Measurements from ENCODE around the gene ARHGAP10.

Gene ARHGAP10

DNA sequence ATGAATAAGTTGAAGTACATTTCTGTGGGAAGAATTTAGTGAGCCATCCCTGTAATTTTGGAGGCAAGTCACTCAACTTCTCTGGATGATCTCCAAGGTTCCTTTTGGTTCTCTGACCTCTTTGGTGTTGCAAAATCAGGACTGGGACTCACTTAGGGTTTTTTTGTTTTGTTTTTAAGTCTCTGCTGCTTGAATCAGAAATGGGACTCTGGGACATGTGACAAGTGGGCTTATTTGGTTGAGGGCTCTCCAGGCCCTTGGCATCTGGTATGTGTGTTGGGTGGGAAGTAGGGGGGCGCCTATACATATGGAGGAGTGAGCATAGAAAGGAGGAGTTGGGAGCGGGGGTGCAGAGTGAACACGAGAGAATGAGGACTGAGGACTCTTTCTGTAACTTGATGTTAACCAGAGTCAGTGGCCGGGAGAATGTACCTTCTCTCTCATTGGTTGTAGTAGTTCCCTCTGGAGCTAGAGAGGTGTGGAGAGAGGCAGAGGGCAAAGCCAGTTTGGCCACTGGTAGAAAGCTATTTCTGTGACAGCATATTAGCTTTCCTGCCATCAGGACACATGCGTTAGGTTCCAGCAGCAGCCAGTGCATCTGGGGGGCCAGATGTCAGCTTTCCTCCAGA is 1.9 kb downstream of the ARHGAP10 start:
- no peak for DNase-seq

DNA sequence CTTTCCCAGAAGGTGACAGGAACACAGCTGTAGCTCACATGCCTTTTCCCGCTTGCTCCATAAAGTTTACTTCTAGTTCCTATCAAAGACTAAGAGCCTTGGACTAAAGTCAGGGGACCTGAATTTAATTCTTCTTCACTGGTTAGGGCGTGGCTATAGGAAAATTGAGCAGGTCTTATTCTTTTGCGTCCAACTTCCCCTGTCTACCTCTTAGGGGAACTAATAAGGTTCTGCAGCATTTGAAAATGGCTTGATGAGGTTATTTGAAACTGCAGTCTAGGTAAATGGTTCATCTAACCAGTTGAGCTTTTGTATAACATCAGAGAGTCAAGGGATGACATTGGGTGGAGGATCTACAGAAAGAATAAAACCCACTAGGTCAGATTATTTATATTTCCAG is 2.6 kb downstream of the ARHGAP10 start:
- DNase-seq: no peak

DNA sequence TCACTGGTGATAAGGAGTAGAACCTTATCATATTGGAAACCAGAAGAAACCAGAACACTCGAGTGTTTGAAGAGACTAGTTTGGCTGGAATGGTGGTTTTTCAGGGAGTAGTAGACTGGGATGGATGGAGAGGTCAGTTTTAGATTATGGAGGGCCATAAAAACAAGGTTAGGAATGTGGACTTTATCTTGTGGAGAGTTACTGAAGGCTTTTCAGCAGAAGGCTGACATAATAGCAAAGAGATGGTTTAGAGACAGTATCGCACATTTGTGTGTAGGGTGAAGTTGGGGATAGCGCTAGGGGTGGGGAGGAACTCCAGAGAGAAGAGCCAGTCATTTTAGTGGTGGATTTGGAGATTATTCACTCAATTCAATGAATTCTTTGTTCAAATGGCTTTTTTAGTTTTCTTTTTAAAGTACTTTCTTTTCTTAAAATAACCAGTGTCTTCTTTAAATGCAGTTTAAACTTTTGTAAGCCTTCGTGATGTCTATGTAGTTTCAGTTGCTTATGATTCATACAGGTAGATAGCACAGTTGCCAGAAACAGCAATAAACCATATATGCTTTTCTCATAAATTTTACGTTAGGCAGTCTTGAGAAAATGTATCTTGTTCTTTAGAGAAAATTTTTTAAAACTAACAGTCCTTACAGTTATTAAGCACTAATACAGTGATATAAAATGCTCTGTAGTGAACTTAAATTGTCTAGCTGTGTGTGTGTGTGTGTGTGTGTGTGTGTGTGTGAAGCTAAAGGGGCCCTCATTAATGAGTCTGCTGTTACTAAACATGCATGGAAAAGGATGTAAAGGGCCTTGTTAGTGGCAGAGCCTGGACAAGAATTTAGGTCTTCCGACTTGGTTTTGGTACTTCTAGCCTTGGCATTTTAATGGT is 3.8 kb downstream of the ARHGAP10 start:
- DNase-seq: no peak

GRCh38 chr4:147736458-147736857 is 4.6 kb downstream of the ARHGAP10 start:
- DNase-seq: no peak

DNA sequence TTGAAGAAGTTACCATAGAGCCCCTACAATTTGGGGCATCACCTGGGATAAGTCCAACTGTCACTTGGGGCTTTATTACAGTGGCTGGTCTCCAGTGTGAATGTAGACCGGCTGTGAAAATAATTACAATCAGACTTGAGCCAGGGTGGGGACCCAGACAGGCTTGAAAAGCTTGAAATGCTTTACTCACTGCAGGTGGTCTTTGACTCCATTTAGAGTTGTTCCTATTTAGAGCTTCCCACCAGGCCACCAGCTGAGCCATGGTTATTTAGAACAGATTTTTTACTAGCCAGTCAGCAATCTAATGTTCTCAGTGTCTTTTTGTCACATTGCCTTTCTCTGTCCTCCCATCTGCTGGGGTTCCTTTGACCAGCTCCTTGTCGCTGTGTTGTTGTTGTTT is 5.7 kb downstream of the ARHGAP10 start:
- no peak for DNase-seq

GRCh38 chr4:147739239-147739823 is 7.4 kb downstream of the ARHGAP10 start:
- DNase-seq: no peak

DNA sequence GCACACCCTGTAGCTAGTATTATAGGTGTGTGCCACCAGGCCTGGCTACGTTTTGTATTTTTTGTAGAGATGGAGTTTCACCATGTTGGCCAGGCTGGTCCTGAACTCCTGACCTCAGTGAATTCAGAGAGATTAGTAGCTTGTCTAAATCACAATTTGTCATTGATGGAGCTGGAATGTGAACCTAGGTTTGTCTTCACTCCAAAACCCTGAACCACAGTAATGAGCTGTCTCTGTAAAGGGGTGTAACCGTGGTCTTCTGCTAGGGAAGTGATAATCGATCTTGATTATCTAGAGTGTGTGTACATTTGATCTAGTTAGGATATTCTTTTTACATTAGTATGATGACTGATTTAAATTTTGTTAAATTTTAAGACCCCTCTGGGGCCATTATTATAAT is 8.3 kb downstream of the ARHGAP10 start:
- DNase-seq: no peak

DNA sequence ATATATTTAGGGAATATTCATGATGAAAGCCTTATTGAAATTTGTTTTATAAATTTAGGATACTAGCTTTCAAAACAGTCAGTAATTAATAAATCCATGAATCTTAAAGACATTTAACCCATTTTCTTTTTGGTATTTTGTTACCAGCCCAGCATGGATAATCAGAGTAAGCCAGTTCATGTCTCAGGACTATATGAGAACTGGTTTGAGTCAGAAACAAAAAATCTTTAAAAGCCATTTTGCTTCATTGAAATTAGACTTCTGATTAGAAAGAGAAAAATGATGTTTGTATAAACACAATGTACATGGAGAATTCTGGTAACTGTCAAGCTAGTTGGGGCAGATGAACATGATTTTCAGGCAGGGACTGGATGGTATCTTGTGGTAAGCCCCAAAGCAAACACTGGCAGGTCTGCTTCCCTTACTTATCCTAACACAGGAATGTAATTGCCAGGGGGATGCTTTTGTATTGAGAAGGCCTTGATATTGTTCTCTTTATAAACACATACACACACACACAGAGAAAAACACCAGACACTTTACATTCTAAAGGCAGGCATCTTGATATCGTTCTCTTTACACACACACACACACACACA is 9.4 kb downstream of the ARHGAP10 start:
- DNase-seq: no peak

DNA sequence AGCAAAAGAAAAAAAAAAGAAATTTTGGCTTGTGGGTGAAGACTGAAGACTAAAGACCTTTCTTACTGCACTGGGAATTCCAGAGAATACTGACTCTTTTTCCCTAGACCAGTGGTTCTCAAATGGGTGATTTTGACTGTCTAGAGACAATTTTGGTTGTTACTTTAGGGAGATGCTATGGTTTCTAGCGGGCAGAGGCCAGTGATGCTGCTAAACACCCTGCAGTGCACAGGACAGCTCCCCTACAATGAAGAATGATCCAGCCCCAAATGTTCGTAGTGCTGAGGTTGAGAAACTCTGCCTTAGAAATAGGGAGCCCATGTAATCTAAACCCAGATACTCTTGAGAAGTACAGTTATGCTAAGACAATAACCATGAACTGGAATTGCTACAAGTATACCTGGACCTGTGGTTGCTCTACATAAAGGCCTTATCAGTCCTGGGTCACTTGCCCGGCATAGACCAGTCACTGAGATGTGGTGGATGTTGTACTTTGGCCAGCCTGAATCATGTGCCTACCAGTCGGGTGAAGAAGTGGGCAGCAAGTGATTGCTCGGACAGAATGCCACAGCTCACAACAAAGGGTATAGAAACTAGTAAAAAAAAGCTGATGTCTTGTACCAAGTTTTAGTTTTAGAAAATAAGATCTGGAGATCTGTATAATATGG is 16.0 kb downstream of the ARHGAP10 start:
- no peak for DNase-seq

- DNase-seq: no peak
Measured at GRCh38 chr4:147749811-147750321, 18.0 kb downstream of the ARHGAP10 start.

DNA sequence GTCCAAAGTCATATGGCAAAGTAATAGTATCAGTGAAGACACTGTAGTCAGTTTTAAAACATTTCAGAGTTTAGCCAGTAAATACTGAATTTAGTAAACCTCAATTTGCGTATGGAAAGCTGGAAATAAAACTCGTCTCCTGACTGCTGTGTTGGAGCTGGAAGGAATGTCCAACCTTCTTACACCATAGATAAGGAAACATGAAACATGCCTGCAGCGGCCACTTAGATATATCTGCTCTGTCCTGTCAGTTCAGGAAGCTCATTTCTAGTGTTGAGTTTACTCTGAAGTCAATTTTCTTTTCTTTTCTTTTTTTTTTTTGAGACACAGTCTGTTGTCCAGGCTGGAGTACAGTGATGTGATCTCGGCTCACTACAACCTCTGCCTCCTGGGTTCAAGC is 21.2 kb downstream of the ARHGAP10 start:
- no peak for DNase-seq

DNA sequence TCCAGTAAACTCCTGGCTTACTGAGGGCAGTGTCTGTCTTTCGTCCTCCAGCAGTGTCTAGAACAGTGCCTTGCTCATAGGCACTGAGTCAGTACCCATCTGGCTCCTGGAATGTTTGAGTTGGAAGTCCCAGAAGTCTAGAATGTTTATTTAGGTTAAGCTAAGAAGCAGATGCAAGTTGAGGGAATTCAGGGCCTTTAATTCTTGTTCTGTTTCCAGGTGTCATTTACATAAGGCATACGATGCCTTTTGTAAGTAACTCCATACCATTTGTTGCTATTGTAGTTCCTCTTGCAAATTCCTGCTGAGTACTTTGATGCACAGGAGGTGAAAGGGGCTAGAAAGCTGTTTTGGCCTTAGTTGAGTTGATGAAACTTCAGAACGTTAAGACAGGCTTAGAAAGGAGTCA is 22.2 kb downstream of the ARHGAP10 start:
- DNase-seq: no peak

DNA sequence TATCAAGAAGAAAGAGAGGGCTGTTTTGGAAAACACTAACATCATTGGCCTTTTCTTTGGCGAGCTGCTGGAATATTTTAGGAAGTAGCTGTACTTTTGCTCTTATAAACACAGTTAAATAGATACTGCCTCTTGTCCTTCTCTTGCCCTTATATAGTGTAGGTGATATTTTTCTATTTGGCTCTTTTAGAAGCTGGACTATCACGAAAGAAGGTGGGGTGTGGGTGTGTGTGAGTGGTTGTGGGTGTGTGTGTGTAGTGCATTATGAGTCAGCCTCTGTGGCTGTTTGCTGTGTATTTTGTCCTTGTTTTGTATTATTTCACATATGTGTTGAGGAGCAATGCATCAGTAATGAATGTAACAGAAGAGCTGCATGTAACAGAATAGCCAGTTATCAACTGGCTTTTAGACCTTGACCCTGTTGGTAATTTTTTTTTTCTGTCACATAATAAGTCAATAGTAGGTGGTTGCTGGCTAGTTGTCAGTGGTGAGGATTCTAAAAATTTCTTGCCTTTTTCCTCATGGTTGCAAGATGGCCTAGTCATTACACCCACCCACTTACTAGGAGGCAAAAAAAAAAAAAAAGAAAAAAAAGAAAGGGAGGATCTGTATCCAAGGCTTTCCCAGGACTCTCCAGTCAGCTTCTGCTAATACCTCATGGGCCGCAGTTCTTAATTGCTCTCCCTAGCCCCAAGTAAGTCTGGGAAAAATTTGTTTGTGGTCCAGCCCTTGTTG is 23.8 kb downstream of the ARHGAP10 start:
- no peak for DNase-seq

DNA sequence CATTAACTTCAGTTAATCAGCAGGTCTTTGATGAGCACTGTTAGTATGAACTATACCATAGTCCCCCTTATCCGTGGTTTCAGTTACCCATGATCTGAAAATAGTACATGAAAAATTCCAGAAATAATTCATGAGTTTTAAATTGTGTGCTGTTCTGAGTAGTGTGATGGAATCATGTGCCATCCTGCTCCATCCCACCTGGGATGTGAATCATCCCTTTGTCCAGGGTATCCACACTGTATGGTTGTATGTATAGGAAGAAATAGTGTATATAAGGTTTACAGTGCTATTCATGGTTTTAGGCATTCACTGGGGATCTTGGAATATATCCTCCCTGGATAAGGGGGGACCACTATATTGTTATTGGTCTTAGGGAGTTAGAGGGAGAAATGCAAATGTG is 24.5 kb downstream of the ARHGAP10 start:
- DNase-seq: no peak

GRCh38 chr4:147760176-147760575 is 28.3 kb downstream of the ARHGAP10 start:
- DNase-seq: no peak

DNA sequence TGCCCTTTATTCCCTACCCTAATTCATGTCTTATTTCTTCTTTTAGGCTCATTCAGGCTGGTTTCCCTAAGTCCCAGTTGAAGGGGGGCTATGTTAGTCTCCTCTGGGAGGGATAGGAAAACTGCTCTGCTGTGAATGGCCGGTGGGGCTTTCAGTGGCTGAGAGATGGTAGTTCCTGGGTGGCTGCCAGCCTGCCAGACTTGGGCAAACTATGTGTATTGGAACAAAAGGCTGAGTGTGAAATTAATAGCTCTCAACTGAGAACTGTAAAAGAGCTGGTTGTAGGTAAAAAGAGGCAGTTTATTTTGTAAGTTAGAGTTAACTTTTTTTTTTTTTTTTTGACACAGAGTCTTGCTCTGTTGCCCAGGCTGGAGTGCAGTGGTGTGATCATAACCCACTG is 28.8 kb downstream of the ARHGAP10 start:
- no peak for DNase-seq

- no peak for DNase-seq
Measured at GRCh38 chr4:147761218-147761883, 29.5 kb downstream of the ARHGAP10 start.

DNA sequence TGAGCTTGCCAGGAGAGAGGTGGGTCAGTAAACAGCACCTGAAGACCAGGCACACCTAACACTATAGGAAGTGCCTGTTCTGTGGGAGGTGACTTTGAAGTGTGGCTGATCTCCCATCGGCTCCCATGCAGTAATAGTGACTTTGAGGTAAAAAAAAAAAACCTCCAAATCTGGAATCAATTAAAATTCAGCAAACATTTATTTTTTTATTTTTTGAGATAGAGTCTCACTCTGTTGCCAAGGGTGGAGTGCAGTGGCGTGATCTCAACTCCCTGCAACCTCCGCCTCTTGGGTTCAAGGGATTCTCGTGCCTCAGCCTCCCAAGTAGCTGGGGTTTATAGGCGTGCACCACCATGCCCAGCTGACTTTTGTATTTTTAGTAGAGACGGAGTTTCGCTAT is 32.4 kb downstream of the ARHGAP10 start:
- no peak for DNase-seq

DNA sequence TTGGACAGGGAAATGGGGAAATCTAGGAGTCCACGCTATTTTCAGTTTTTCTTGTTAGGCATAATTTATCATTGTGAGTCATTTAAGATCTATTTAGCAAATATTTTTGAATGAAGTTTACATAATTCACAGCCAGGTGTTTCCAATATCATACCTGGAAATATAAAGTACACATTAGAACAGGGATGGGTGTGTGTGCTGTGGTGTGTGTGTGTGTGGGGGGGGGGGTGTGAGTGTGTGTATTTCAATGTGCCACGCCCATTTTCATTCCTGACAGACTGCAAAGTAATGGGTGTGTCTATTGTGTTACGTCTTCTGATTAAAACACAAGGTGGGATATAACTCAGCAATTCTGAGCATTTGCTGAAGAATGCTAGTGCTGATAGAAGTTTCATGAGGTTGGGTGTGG is 33.2 kb downstream of the ARHGAP10 start:
- DNase-seq: no peak

DNA sequence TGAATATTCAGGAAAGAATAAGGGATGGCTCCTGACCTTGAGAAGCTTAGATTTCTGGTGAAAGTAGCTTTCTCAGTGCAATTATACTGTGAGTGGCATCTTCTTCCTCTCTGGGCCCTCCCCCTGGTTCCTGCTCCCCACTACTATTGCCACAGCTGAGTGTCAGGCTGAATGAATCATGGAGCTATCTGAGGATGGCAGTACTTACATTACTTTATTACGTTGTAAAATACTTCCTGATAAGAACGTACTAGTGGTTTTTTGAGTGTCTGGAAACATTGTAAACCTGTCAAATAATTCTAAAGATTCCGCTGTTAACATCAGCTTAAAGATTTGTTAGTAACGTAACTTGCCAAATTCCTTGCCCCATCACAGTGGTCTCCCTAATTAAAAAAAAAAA is 36.2 kb downstream of the ARHGAP10 start:
- DNase-seq: no peak

GRCh38 chr4:147769386-147769785 is 37.5 kb downstream of the ARHGAP10 start:
- DNase-seq: no peak

- no peak for DNase-seq
Measured at GRCh38 chr4:147770831-147771230, 38.9 kb downstream of the ARHGAP10 start.
